NCI-H524 (cell line): Measurements from ENCODE around the gene LRFN3.
"Not testable (repeated sequence)": the region's sequence is repeated elsewhere in the genome, so short reads cannot be mapped to it uniquely, and the experiment has no call there.

Experiments used
- DNase-seq, 2 experiments: peaks; one replicate each; lab custom pipeline; 2025; lab: John Stamatoyannopoulos, UW

LRFN3 gene

GRCh38 chr19:35977446-35978222 lies 41.5 kb downstream of the LRFN3 start:
- peak; percentile 95 to 97 for DNase-seq

- no peak for DNase-seq
These were observed 42.1 kb downstream of the LRFN3 start for GRCh38 chr19:35978271-35978670.

- DNase-seq = no peak
These were observed 42.7 kb downstream of the LRFN3 start for GRCh38 chr19:35978832-35979365.

- DNase-seq = not testable (repeated sequence)
These were observed 44.8 kb downstream of the LRFN3 start for GRCh38 chr19:35980997-35981396.

- no peak for DNase-seq
These were observed 47.0 kb downstream of the LRFN3 start for GRCh38 chr19:35983177-35983576.

- no peak for DNase-seq
These were observed 49.9 kb downstream of the LRFN3 start for GRCh38 chr19:35986111-35986510.

- peak; percentile 73 to 80 for DNase-seq
These were observed 50.7 kb downstream of the LRFN3 start for GRCh38 chr19:35986664-35987570.

GRCh38 chr19:35987571-35987896 lies 51.4 kb downstream of the LRFN3 start:
- DNase-seq = no peak

- DNase-seq = no peak
These were observed 52.6 kb downstream of the LRFN3 start for GRCh38 chr19:35988824-35989223.

GRCh38 chr19:35990156-35990555 lies 54.0 kb downstream of the LRFN3 start:
- no peak for DNase-seq

- no peak for DNase-seq
These were observed 54.9 kb downstream of the LRFN3 start for GRCh38 chr19:35990771-35991730.

- peak; percentile 74 to 79 for DNase-seq
These were observed 55.7 kb downstream of the LRFN3 start for GRCh38 chr19:35991731-35992450.

GRCh38 chr19:35992907-35993765 lies 57.0 kb downstream of the LRFN3 start:
- DNase-seq = no peak

GRCh38 chr19:35993923-35994598 lies 57.9 kb downstream of the LRFN3 start:
- DNase-seq = no peak
